H1 (cell line): ENCODE results near the gene CRHR1. TPM values are rescaled to one million over a fixed set of nuclear protein-coding genes. Genes with fewer than 3 reads are reported as not detected.

Source experiments
- MAFK ChIP-seq: IDR thresholded peaks from 2 replicates; pipeline ENCODE4 v1.6.1; 2012; ENCODE audit warnings: low read depth, mild to moderate bottlenecking, improper control_type of control experiment, low read length
- polyA plus RNA-seq, 7 experiments: library from polyadenylated mRNA; depleted of rRNA in 3 of 7; stranded (reverse) in 5 of 7; unstranded in 2 of 7; fragments of >200 nt in 5 of 7; fragments of 200-250 nt in 2 of 7; gene quantifications; 1 replicate in 5 of 7; 2 replicates in 1 of 7; 4 replicates in 1 of 7; pipeline versions ENCODE4 v1.2.1 to v1.2.3, GENCODE V29; 2011 to 2013; ENCODE audit warnings: missing spikeins in 2 of 7, mixed read lengths in 2 of 7
- total RNA-seq: library from RNA; stranded (reverse); fragmentation: NEBNext Ultra II Directional; extraction: Animal tissue kit (Norgen Biotek cat#: 25700); gene quantifications from 2 replicates; pipeline ENCODE4 v1.2.1, GENCODE V29; 2021

Gene CRHR1
- total and polyA plus RNA-seq, 2 of the 8 experiments (the other 6 are each of a cell fraction or from before 2014, with no cell fraction given): 0.56 to 1.7 TPM

- TF ChIP-seq MAFK: no peak
These were observed 79.9 kb downstream of the CRHR1 start (continued) for GRCh38 chr17:45863857-45864654.
